HG03025 (cell line): ENCODE measurements around the gene LDHD.

Experiments
- ATAC-seq: cut with Tn5 transposase; IDR thresholded peaks from one replicate; pipeline ENCODE4 v1.9.1; 2021; ENCODE audit warnings: mild to moderate bottlenecking, moderate library complexity; ENCODE audit not compliant: unreplicated experiment, low FRiP score

Gene LDHD

DNA sequence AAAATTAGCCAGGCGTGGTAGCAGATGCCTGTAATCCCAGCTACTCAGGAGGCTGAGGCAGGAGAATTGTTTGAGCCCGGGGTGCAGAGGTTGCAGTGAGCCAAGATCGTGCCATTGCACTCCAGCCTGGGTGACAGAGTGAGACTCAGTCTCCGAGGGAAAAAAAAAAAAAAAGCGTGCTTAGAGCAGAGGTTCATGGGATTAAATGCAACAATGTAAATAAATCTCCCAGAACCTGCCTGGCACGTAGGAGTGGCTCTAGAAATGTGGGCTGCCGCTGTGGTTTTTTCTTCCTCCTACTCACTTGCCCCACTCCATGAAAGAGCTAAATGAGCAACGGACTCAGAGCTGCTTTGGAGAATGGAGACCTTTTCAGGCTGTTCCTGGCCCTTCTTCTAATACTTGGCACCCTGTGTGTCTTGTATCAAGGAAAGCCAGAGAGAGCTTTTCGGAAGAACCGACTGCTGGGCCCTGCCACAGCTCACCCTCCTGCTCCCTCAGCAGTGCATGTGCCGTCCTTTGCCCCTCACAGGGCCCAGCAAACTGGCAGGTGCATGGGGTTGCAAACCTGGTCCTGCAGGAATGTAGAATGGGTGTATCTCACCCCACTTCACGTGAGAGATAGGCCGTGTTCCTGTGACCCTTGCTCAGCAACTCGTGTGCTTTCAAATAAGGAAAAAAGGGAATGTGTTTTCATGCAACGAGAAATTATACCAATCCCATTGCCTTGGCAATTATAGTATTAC, 52.0 kb downstream of the LDHD start:
- no peak for ATAC-seq

DNA sequence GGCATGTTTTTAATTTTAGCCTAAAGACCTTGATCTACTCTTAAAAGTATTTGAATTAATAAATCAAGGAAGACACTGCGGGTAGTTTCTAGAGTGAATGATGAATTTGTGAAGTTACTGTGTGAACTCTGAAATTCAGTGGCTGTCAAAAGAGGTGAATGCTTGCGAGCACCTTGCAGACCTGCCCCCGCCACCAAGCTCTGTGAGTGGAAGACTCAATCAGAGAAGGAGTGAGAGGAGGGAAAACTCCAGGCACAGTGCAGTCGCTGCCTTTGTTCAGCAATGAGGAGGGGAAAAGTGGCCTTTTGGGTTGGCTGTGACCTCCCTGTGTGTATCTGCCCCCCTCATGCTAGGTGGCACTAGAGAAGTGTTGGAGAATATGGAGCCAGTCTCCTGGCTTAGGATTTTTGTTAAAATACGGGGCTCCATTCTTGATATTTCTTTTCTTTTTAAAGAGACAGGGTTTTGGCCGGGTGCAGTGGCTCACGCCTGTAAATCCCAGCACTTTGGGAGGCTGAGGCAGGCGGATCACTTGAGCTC, 53.0 kb downstream of the LDHD start:
- ATAC-seq: no peak

GRCh38 chr16:75062976-75063346, 53.6 kb downstream of the LDHD start:
- no peak for ATAC-seq

DNA sequence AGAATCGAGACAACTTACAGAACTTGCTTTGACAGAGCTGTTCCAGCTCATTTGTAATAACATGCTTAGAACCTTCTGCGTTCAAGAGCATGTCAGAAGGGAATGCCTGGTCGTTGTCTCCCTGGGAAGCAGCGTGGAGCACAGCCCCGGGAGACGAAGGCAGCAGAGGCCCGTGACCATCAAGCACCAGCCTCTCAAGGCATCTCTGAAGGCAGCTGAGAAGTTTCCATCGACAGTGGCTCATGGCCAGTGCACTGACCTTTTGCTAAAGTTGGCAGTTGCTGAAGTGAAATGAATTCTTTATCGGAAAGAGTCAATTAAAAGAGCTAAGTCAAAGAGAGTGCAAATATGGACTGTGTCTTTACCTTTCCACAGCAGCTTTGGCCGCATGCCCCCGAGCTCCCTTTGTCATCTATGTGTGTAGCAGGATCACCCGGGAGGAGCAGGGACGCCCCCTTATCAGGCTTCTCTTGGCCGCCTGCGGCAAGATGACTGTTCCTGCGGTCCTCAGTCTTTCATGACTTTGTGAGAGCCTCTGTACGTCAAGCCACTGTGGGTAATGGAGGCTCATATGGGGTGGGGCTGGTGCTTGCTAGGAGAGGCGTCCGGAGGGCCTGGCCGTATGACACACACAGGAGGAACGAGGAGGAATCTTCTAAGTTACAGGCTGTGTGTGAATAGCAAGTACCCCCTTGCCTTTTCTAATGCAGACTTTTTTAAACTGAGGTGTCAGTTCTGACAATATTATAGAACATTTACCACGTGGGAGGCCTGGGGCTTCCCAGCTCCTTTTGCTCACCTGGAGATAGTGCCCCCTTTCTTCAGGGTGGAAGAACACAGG, 54.2 kb downstream of the LDHD start:
- ATAC-seq: no peak
